CD14-positive monocyte (primary cell): ENCODE measurements around the gene ZSCAN16. TPM values are rescaled to one million over a fixed set of nuclear protein-coding genes. Genes with fewer than 3 reads are reported as not detected.
A peak's percentile ranks its signal among the peaks of the same experiment; 100 is the strongest.

Experiments used
- DNase-seq, 3 donors: peaks; one replicate each; pipeline ENCODE4 v3.0.0-alpha.2; 2011 to 2022
- H2AFZ ChIP-seq: 2 replicates; pipeline ENCODE4 v1.6.0; 2012; ENCODE audit warnings: mild to moderate bottlenecking, low read depth, low read length, inconsistent platforms; ENCODE audit not compliant: insufficient read depth, poor library complexity, severe bottlenecking
- H3K27ac ChIP-seq, 2 donors: 1 replicate in 1 of 2; 2 replicates in 1 of 2; pipeline ENCODE4 v1.5.1; 2012 to 2013; ENCODE audit warnings: low read length in 2 of 2, control low read depth in 1 of 2, inconsistent platforms in 1 of 2, low read depth in 1 of 2, mild to moderate bottlenecking in 1 of 2
- H3K27me3 ChIP-seq, 2 donors: one replicate each; pipeline versions ENCODE4 v1.6.0 to v1.6.1; 2011 to 2013; ENCODE audit warnings: low read length in 2 of 2; ENCODE audit not compliant: control insufficient read depth in 2 of 2, insufficient read depth in 2 of 2
- H3K36me3 ChIP-seq, 2 donors: replicated peaks in 1 of 2; 1 replicate in 1 of 2; 2 replicates in 1 of 2; pipeline versions ENCODE4 v1.5.1 to v1.6.1; 2012 to 2013; ENCODE audit warnings: low read length in 2 of 2, control low read depth in 1 of 2, inconsistent platforms in 1 of 2, mild to moderate bottlenecking in 1 of 2; ENCODE audit not compliant: insufficient read depth in 2 of 2, control insufficient read depth in 1 of 2
- H3K4me1 ChIP-seq, 2 donors: 1 replicate in 1 of 2; 2 replicates in 1 of 2; pipeline versions ENCODE4 v1.5.1 to v1.6.1; 2012 to 2013; ENCODE audit warnings: low read length in 2 of 2, control low read depth in 1 of 2, inconsistent platforms in 1 of 2, mild to moderate bottlenecking in 1 of 2, moderate library complexity in 1 of 2; ENCODE audit not compliant: insufficient read depth in 2 of 2, control insufficient read depth in 1 of 2
- H3K4me2 ChIP-seq: replicated peaks from 2 replicates; pipeline ENCODE3; 2012; ENCODE audit warnings: low read length, moderate library complexity, mild to moderate bottlenecking; ENCODE audit not compliant: poor library complexity, severe bottlenecking; ENCODE audit errors: extremely low read depth
- H3K4me3 ChIP-seq, 3 experiments: fragments of 200-600 bp in 1 of 3; sonication (generic) in 1 of 3; replicated peaks in 1 of 3; 1 replicate in 2 of 3; 2 replicates in 1 of 3; pipeline ENCODE4 v1.5.1; 2011 to 2013; ENCODE audit warnings: low read length in 3 of 3, mild to moderate bottlenecking in 3 of 3, control low read depth in 2 of 3, low read depth in 2 of 3, inconsistent platforms in 1 of 3, moderate library complexity in 1 of 3
- H3K79me2 ChIP-seq: 2 replicates; pipeline ENCODE4 v1.6.0; 2012; ENCODE audit warnings: mild to moderate bottlenecking, control low read depth, inconsistent platforms, low read length, moderate library complexity; ENCODE audit not compliant: insufficient read depth
- H3K9ac ChIP-seq: 2 replicates; pipeline ENCODE4 v1.6.0; 2017; ENCODE audit warnings: low read length, mild to moderate bottlenecking; ENCODE audit not compliant: insufficient read depth, poor library complexity, severe bottlenecking
- H3K9me3 ChIP-seq, 2 donors: replicated peaks in 1 of 2; 1 replicate in 1 of 2; 2 replicates in 1 of 2; pipeline versions ENCODE4 v1.5.1 to v1.6.1; 2012 to 2013; ENCODE audit warnings: low read length in 2 of 2, control low read depth in 1 of 2; ENCODE audit not compliant: control insufficient read depth in 1 of 2, insufficient read depth in 1 of 2
- H4K20me1 ChIP-seq: 2 replicates; pipeline ENCODE4 v1.6.0; 2012; ENCODE audit warnings: mild to moderate bottlenecking, low read length, control low read depth, moderate library complexity; ENCODE audit not compliant: insufficient read depth
- H3K27ac Mint-ChIP-seq, 7 donors: one replicate each; pipeline ENCODE4 v1.8.0; 2020; ENCODE audit warnings: mild to moderate bottlenecking in 7 of 7, mixed read lengths in 7 of 7, moderate library complexity in 6 of 7, inconsistent platforms in 2 of 7
- H3K27me3 Mint-ChIP-seq, 3 donors: one replicate each; pipeline ENCODE4 v1.8.0; 2021 to 2022; ENCODE audit warnings: low read depth in 3 of 3, mild to moderate bottlenecking in 3 of 3, mixed read lengths in 3 of 3, moderate library complexity in 3 of 3, inconsistent platforms in 1 of 3
- H3K36me3 Mint-ChIP-seq, 2 donors: one replicate each; pipeline ENCODE4 v1.8.0; 2020; ENCODE audit warnings: mixed read lengths in 2 of 2, inconsistent platforms in 1 of 2, mild to moderate bottlenecking in 1 of 2
- H3K4me1 Mint-ChIP-seq: one replicate; pipeline ENCODE4 v1.8.0; 2020; ENCODE audit warnings: mild to moderate bottlenecking, mixed read lengths
- H3K4me3 Mint-ChIP-seq, 2 donors: one replicate each; pipeline ENCODE4 v1.8.0; 2020; ENCODE audit warnings: mild to moderate bottlenecking in 2 of 2, mixed read lengths in 2 of 2, moderate library complexity in 1 of 2
- H3K9me3 Mint-ChIP-seq, 7 donors: one replicate each; pipeline ENCODE4 v1.8.0; 2020 to 2022; ENCODE audit warnings: mixed read lengths in 7 of 7, mild to moderate bottlenecking in 6 of 7, moderate library complexity in 6 of 7, inconsistent platforms in 2 of 7
- CTCF ChIP-seq: fragments of 200-600 bp; IDR thresholded peaks from one replicate; pipeline ENCODE4 v1.8.0; 2022; ENCODE audit warnings: antibody characterized with exemption, mild to moderate bottlenecking
- WGBS: methylation state at CpG from one replicate; pipeline ENCODE4 v1.1.5; 2013; ENCODE audit warnings: missing lambda C conversion rate; ENCODE audit not compliant: insufficient coverage; 5-methylcytosine and 5-hydroxymethylcytosine counted together
- intact Hi-C, 2 donors: fragments of 100-400 bp; cut with micrococcal nuclease; formaldehyde crosslinking; loops; one replicate each; pipeline versions ENCODE4 v1.15.0 to v1.15.1; 2023
- polyA plus RNA-seq, 3 donors: library from polyadenylated mRNA; depleted of rRNA in 1 of 3; unstranded in 2 of 3; stranded (reverse) in 1 of 3; fragments of 300-500 nt in 2 of 3; fragments of >200 nt in 1 of 3; fragmentation: Illumina TruSeq in 2 of 3; gene quantifications; 1 replicate in 2 of 3; 2 replicates in 1 of 3; pipeline ENCODE4 v1.2.3, GENCODE V29; 2012 to 2021

Gene ZSCAN16
- polyA plus RNA-seq, 3 donors = 3.5 to 5.9 (median 4.0) TPM

GRCh38 chr6:28135393-28135792, 11.0 kb downstream of the ZSCAN16 start:
- no peak overlapping the region for H3K4me3 Mint-ChIP-seq
- no peaks in the 10 kb centered on the region for H3K9me3 Mint-ChIP-seq
- no peak overlapping the region for H3K27ac ChIP-seq
- 0% methylated on average over 2 of the region's 3 CpGs for WGBS
- H3K9ac ChIP-seq = no peak overlapping the region
- H3K36me3 Mint-ChIP-seq = peaks cover 10 to 19% of the 10 kb centered on the region in 2 donors
- H3K4me2 ChIP-seq = peak overlapping the region; percentile 93
- H2AFZ ChIP-seq = no peak overlapping the region
- intact Hi-C loops = loop anchor here (5.0 to 10.0 kb wide), 3 partner anchors 53 to 661 kb away; partner anchors contain the start of genes NKAPL (in 2 of the 2), ZKSCAN4 (in 2 of the 2), ZNF165 (in 1 of the 2) and ZNF184 (in 1 of the 2)
- peaks cover 0 to 4% (median 2%) of the 10 kb centered on the region in 3 donors for H3K27me3 Mint-ChIP-seq
- H3K4me1 ChIP-seq = peaks cover 19 to 30% of the 10 kb centered on the region in 2 donors
- no peaks in the 10 kb centered on the region for H4K20me1 ChIP-seq
- peaks cover 75% of the 10 kb centered on the region for H3K79me2 ChIP-seq
- H3K4me1 Mint-ChIP-seq = peaks cover 45% of the 10 kb centered on the region
- peak overlapping the region in 1 of 3 experiments; percentile 92 for H3K4me3 ChIP-seq
- DNase-seq = peak in 1 of 3 donors; percentile 9
- no peaks in the 10 kb centered on the region for H3K27me3 ChIP-seq
- no peaks in the 10 kb centered on the region for H3K9me3 ChIP-seq
- no peak for TF ChIP-seq CTCF
- peaks cover 4 to 15% of the 10 kb centered on the region in 2 donors for H3K36me3 ChIP-seq
- H3K27ac Mint-ChIP-seq = peak overlapping the region; percentile 1 to 99 (median 66)

DNA sequence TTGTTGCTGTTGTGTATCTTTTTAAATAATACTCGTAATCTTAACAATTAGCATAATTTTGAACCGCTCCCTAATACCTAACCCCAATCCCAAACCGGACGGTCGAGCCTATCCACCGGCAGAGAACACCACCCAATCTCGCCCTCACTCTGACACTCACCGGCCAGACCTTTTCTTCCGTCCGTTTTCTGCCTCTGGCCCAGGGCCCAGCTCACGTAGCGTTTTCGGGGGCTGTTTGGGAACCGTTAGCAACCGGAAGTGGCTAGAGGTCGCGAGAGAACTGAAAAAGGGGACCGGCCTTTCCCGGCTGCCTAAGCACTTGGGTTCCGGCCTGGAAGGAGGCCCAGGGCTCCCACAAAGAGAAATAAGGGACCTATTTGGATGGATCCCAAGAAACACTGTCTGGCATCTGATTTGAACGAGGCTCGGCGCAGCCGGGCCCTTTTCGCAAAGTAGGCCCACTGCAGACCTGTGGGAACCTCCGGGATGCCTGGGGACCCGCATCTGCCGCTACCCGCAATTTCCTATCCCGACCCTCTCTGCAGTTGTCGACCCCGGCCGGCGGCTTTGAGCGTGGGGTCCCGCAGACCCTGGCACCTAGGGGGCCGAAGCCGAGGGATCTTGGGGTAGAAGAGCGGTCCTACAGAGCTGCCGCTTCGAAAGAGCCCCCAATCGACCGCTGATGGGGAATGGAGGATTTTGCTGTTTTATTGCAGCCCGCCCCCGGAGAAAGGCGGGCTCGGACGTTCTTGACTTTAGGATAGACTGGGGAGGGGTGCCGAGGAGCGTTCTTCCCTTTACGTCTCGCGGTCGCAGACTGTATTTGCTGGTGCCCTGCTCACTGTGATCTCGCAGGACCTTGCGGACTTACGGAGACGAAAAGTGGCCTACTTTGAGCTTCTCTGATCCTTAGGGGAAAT, 12.4 kb downstream of the ZSCAN16 start:
- peak overlapping the region; percentile 95 to 99 for H3K4me3 Mint-ChIP-seq
- Histone ChIP-seq H3K79me2 (peaks cover 60% of the 10 kb centered on the region), H2AFZ (peak overlapping the region; percentile 96), H3K4me3 (peak overlapping the region; percentile 67 to 95 (median 92)), H4K20me1 (no peaks in the 10 kb centered on the region), H3K4me2 (peak overlapping the region; percentile 93), H3K4me1 (peaks cover 26 to 38% of the 10 kb centered on the region in 2 donors), H3K36me3 (peaks cover 3 to 10% of the 10 kb centered on the region in 2 donors), H3K9ac (peak overlapping the region; percentile 85), H3K27ac (peak overlapping the region; percentile 91 to 94), H3K9me3 (no peaks in the 10 kb centered on the region), H3K27me3 (no peaks in the 10 kb centered on the region)
- H3K27me3 Mint-ChIP-seq = peaks cover 0 to 6% (median 2%) of the 10 kb centered on the region in 3 donors
- peak overlapping the region; percentile 95 to 99 (median 98) for H3K27ac Mint-ChIP-seq
- H3K4me1 Mint-ChIP-seq = peaks cover 54% of the 10 kb centered on the region
- under 1% methylated on average over 46 of the region's 58 CpGs for WGBS
- peaks cover 5 to 12% of the 10 kb centered on the region in 2 donors for H3K36me3 Mint-ChIP-seq
- intact Hi-C loops = loop anchor here (2.0 to 10.0 kb wide), 4 partner anchors 55 to 662 kb away; partner anchors contain the start of genes NKAPL (in 2 of the 2), ZKSCAN4 (in 2 of the 2), ZNF165 (in 2 of the 2) and ZNF184 (in 1 of the 2)
- TF ChIP-seq CTCF = no peak
- peak; percentile 80 to 89 (median 87) for DNase-seq
- no peaks in the 10 kb centered on the region for H3K9me3 Mint-ChIP-seq
